ENCODE data around the gene TRPM5.
A peak's percentile ranks its signal among the peaks of the same experiment; 100 is the strongest.

The TRPM5 gene

GRCh38 chr11:2443406-2443805 is 908 bp downstream of the TRPM5 start:
- H3K27ac Mint-ChIP-seq: no peak overlapping the region
- peak overlapping the region; percentile 38 to 54 (median 49) for H3K4me3 Mint-ChIP-seq
- peaks cover 79% of the 10 kb centered on the region for H3K27me3 Mint-ChIP-seq (ENCODE audit: low read depth)
- H3K36me3 Mint-ChIP-seq (ENCODE audit: low read depth): no peaks in the 10 kb centered on the region
- no peak for TF ChIP-seq CTCF (IDR thresholded peaks at IDR 0.05; ENCODE audit: unreplicated experiment in 3 of 3)
- H3K9me3 Mint-ChIP-seq: peaks cover 15% of the 10 kb centered on the region
- H3K4me1 Mint-ChIP-seq: no peaks in the 10 kb centered on the region

- Mint-ChIP-seq H3K27me3 (ENCODE audit: low read depth) (peaks cover 79% of the 10 kb centered on the region), H3K9me3 (peaks cover 15% of the 10 kb centered on the region), H3K36me3 (ENCODE audit: low read depth) (no peaks in the 10 kb centered on the region), H3K27ac (no peak overlapping the region), H3K4me1 (no peaks in the 10 kb centered on the region), H3K4me3 (peak overlapping the region in 1 of 3 experiments; percentile 22)
- no peak for TF ChIP-seq CTCF (IDR thresholded peaks at IDR 0.05; ENCODE audit: unreplicated experiment in 3 of 3)
Measured at GRCh38 chr11:2442589-2442988, 1.7 kb downstream of the TRPM5 start.

GRCh38 chr11:2441171-2441570 is 3.1 kb downstream of the TRPM5 start:
- Mint-ChIP-seq H3K9me3 (peaks cover 15% of the 10 kb centered on the region), H3K27me3 (ENCODE audit: low read depth) (peaks cover 75% of the 10 kb centered on the region), H3K27ac (no peak overlapping the region), H3K4me3 (no peak overlapping the region), H3K4me1 (no peaks in the 10 kb centered on the region), H3K36me3 (ENCODE audit: low read depth) (no peaks in the 10 kb centered on the region)
- no peak for TF ChIP-seq CTCF (IDR thresholded peaks at IDR 0.05; ENCODE audit: unreplicated experiment in 3 of 3)

GRCh38 chr11:2440646-2441045 is 3.7 kb downstream of the TRPM5 start:
- peaks cover 70% of the 10 kb centered on the region for H3K27me3 Mint-ChIP-seq (ENCODE audit: low read depth)
- peaks cover 15% of the 10 kb centered on the region for H3K9me3 Mint-ChIP-seq
- no peaks in the 10 kb centered on the region for H3K4me1 Mint-ChIP-seq
- H3K27ac Mint-ChIP-seq: no peak overlapping the region
- H3K4me3 Mint-ChIP-seq: peak overlapping the region in 1 of 3 experiments; percentile 32
- H3K36me3 Mint-ChIP-seq (ENCODE audit: low read depth): no peaks in the 10 kb centered on the region
- TF ChIP-seq CTCF (IDR thresholded peaks at IDR 0.05; ENCODE audit: unreplicated experiment in 3 of 3): no peak

GRCh38 chr11:2439820-2440219 is 4.5 kb downstream of the TRPM5 start:
- H3K27me3 Mint-ChIP-seq (ENCODE audit: low read depth): peaks cover 64% of the 10 kb centered on the region
- no peaks in the 10 kb centered on the region for H3K4me1 Mint-ChIP-seq
- H3K27ac Mint-ChIP-seq: no peak overlapping the region
- no peak for TF ChIP-seq CTCF (IDR thresholded peaks at IDR 0.05; ENCODE audit: unreplicated experiment in 3 of 3)
- H3K9me3 Mint-ChIP-seq: peaks cover 15% of the 10 kb centered on the region
- H3K4me3 Mint-ChIP-seq: no peak overlapping the region
- no peaks in the 10 kb centered on the region for H3K36me3 Mint-ChIP-seq (ENCODE audit: low read depth)

- H3K9me3 Mint-ChIP-seq: peaks cover 5% of the 10 kb centered on the region
- no peak overlapping the region for H3K27ac Mint-ChIP-seq
- H3K36me3 Mint-ChIP-seq (ENCODE audit: low read depth): no peaks in the 10 kb centered on the region
- no peaks in the 10 kb centered on the region for H3K4me1 Mint-ChIP-seq
- H3K4me3 Mint-ChIP-seq: no peak overlapping the region
- peaks cover 51% of the 10 kb centered on the region for H3K27me3 Mint-ChIP-seq (ENCODE audit: low read depth)
- TF ChIP-seq CTCF (IDR thresholded peaks at IDR 0.05; ENCODE audit: unreplicated experiment in 3 of 3): no peak
Measured at GRCh38 chr11:2437516-2437915, 6.8 kb downstream of the TRPM5 start.
